Thyroid gland (tissue), 4 donors: Measurements from ENCODE around the gene TAAR9.

Experiments
- CTCF ChIP-seq, 6 experiments: fragments of 200-600 bp in 3 of 6; fragments of 450-650 bp in 3 of 6; sonication (generic) in 3 of 6; IDR thresholded peaks; one replicate each; pipeline ENCODE4 v1.5.1; 2016 to 2019; ENCODE audit warnings: antibody characterized with exemption in 6 of 6, mild to moderate bottlenecking in 2 of 6, inconsistent platforms in 1 of 6, moderate library complexity in 1 of 6
- POLR2A ChIP-seq, 2 donors: fragments of 450-650 bp; IDR thresholded peaks; one replicate each; pipeline ENCODE4 v1.6.1; 2017; ENCODE audit warnings: antibody characterized with exemption in 2 of 2, mild to moderate bottlenecking in 2 of 2, moderate library complexity in 1 of 2

GRCh38 chr6:132490024-132490423 lies 48.1 kb upstream of the TAAR9 start:
- TF ChIP-seq POLR2A (IDR thresholded peaks at IDR 0.05) (no peak), CTCF (IDR thresholded peaks at IDR 0.05) (no peak)
